ENCODE data around the gene FOXK2.
A peak's percentile ranks its signal among the peaks of the same experiment; 100 is the strongest.

DNA sequence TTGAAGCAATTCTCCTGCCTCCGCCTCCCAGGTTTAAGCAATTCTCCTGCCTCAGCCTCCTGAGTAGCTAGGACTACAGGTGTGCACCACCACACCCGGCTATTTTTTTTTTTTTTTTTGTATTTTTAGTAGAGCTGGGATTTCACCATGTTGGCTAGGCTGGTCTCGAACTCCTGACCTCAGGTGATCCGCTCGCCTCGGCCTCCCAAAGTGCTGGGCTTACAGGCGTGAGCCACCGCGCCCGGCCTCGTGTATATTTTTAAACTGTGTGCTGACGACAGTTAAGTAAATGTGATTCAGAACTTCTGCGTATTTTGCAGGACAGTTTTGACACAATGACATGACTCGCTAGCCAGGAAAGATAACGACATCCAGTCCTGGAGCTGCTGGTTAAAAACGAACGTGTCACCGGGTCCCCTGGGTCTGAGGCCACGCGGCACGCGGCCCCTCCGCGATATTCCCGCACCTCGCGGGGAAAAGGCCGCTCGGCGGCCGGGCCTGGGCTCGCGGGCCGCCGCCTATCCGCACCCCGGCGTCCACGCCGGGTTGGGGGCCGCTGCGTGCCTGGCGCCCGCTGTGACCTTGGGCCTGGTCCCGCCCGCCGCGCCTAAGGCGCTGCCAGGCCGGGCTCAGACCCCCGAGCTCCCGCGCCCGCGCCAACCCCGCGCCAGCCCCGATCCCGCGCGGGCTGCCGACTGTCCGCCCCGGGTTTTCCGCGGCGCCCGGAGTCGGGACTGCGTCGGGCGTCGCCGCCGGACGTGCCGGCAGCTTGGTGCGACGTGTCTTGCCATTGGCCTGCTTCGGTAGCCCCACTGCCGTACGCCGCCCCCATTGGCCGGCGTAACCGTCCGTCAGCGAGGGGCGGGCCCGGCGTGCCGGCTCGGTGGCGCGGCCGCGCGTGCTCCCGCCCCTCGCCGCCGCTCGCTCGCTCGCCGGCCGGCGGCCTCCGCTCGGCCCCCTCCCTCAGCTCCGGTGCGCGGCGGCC, at the start of gene FOXK2:
- TF ChIP-seq, protein P1, sequence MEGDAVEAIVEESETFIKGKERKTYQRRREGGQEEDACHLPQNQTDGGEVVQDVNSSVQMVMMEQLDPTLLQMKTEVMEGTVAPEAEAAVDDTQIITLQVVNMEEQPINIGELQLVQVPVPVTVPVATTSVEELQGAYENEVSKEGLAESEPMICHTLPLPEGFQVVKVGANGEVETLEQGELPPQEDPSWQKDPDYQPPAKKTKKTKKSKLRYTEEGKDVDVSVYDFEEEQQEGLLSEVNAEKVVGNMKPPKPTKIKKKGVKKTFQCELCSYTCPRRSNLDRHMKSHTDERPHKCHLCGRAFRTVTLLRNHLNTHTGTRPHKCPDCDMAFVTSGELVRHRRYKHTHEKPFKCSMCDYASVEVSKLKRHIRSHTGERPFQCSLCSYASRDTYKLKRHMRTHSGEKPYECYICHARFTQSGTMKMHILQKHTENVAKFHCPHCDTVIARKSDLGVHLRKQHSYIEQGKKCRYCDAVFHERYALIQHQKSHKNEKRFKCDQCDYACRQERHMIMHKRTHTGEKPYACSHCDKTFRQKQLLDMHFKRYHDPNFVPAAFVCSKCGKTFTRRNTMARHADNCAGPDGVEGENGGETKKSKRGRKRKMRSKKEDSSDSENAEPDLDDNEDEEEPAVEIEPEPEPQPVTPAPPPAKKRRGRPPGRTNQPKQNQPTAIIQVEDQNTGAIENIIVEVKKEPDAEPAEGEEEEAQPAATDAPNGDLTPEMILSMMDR (IDR thresholded peaks at IDR 0.05) = peak in 4 of 6 experiments; percentile 23 to 70 (median 30)
- TF ChIP-seq POLR2A (IDR thresholded peaks at IDR 0.05) (peak in 3 of 4 donors; percentile 52 to 85 (median 79)), POLR2AphosphoS5 (IDR thresholded peaks at IDR 0.05) (peak; percentile 24 to 52), EP300 (IDR thresholded peaks at IDR 0.05) (peak in 1 of 4 donors; percentile 20)

Measured in upper lobe of left lung (tissue), 4 donors.